IMR-90 (cell line): ENCODE data around the gene TRIM47. TPM values are rescaled to one million over a fixed set of nuclear protein-coding genes. Genes with fewer than 3 reads are reported as not detected.
A peak's percentile ranks its signal among the peaks of the same experiment; 100 is the strongest.

ENCODE experiments used
- ATAC-seq: fragments of 200-7000 bp; cut with Tn5 transposase; 2 replicates; pipeline ENCODE4 v1.9.1; 2020; ENCODE audit warnings: low read depth, mild to moderate bottlenecking, moderate library complexity
- BruUV-seq: library from RNA; stranded (reverse); fragments of 400-500 nt; replicated peaks from 2 replicates; lab custom pipeline; 2021; lab: Mats Ljungman, UMichigan
- CTCF ChIA-PET: fragments of 300-600 bp; formaldehyde crosslinking; extraction: SDS; loops from one replicate; lab custom pipeline; 2021; ENCODE audit warnings: antibody characterized with exemption; lab: Yijun Ruan, JAX
- POLR2A ChIA-PET: fragments of 300-600 bp; sonication (Branson Sonifier 250); formaldehyde crosslinking; loops from one replicate; lab custom pipeline; 2022; ENCODE audit warnings: antibody characterized with exemption; ENCODE audit not compliant: unreplicated experiment; lab: Charles Lee
- DNase-seq: peaks from one replicate; pipeline ENCODE4 v3.0.0; 2013
- H2AFZ ChIP-seq: replicated peaks from 2 replicates; pipeline ENCODE3; 2013; ENCODE audit warnings: low read length, mild to moderate bottlenecking; ENCODE audit not compliant: poor library complexity
- H2AK5ac ChIP-seq: 2 replicates; pipeline ENCODE4 v1.6.1; 2013; ENCODE audit warnings: low read depth, low read length, inconsistent platforms
- H2AK9ac ChIP-seq: replicated peaks from 2 replicates; pipeline ENCODE3; 2013; ENCODE audit warnings: mild to moderate bottlenecking, low read depth, low read length, moderate library complexity; ENCODE audit not compliant: poor library complexity
- H2BK120ac ChIP-seq: 2 replicates; pipeline ENCODE4 v1.6.1; 2013; ENCODE audit warnings: low read depth, low read length, inconsistent platforms
- H2BK15ac ChIP-seq: 3 replicates; pipeline ENCODE4 v1.6.1; 2013; ENCODE audit warnings: low read depth, low read length, inconsistent platforms
- H2BK20ac ChIP-seq: 2 replicates; pipeline ENCODE4 v1.6.1; 2013; ENCODE audit warnings: low read depth, mild to moderate bottlenecking, inconsistent platforms, low read length, moderate library complexity
- H2BK5ac ChIP-seq: 2 replicates; pipeline ENCODE4 v1.6.1; 2013; ENCODE audit warnings: mild to moderate bottlenecking, low read depth, low read length, inconsistent platforms; ENCODE audit not compliant: poor library complexity, severe bottlenecking
- H3K14ac ChIP-seq: replicated peaks from 2 replicates; pipeline ENCODE4 v1.6.1; 2013; ENCODE audit warnings: low read depth, low read length, inconsistent platforms
- H3K18ac ChIP-seq: 2 replicates; pipeline ENCODE4 v1.6.1; 2013; ENCODE audit warnings: low read depth, low read length, control low read depth
- H3K23ac ChIP-seq: 2 replicates; pipeline ENCODE4 v1.6.1; 2013; ENCODE audit warnings: low read depth, low read length, inconsistent platforms
- H3K27ac ChIP-seq: 2 replicates; pipeline ENCODE4 v1.5.1; 2013; ENCODE audit warnings: mild to moderate bottlenecking, control low read depth, low read length; ENCODE audit not compliant: insufficient read depth
- H3K27me3 ChIP-seq: 2 replicates; pipeline ENCODE4 v1.6.1; 2013; ENCODE audit warnings: low read length; ENCODE audit not compliant: control insufficient read depth, insufficient read depth
- H3K36me3 ChIP-seq: 2 replicates; pipeline ENCODE4 v1.6.1; 2013; ENCODE audit warnings: low read length, mixed read lengths; ENCODE audit not compliant: control insufficient read depth, insufficient read depth
- H3K4ac ChIP-seq: 2 replicates; pipeline ENCODE4 v1.6.1; 2013; ENCODE audit warnings: low read depth, low read length, inconsistent platforms
- H3K4me1 ChIP-seq: 2 replicates; pipeline ENCODE4 v1.6.1; 2013; ENCODE audit warnings: low read length, mixed read lengths; ENCODE audit not compliant: control insufficient read depth, insufficient read depth
- H3K4me2 ChIP-seq: 2 replicates; pipeline ENCODE4 v1.6.1; 2013; ENCODE audit warnings: low read depth, mild to moderate bottlenecking, control low read depth, low read length, moderate library complexity
- H3K4me3 ChIP-seq: 2 replicates; pipeline ENCODE4 v1.5.1; 2013; ENCODE audit warnings: low read depth, mild to moderate bottlenecking, control low read depth, low read length, moderate library complexity; ENCODE audit not compliant: insufficient read depth
- H3K56ac ChIP-seq: 2 replicates; pipeline ENCODE4 v1.6.1; 2013; ENCODE audit warnings: low read length, inconsistent platforms; ENCODE audit not compliant: insufficient read depth; ENCODE audit errors: extremely low read depth
- H3K79me1 ChIP-seq, 2 experiments: 2 replicates each; pipeline ENCODE4 v1.6.1; 2013; ENCODE audit warnings: low read length in 2 of 2, inconsistent platforms in 1 of 2, low read depth in 1 of 2
- H3K9ac ChIP-seq: 2 replicates; pipeline ENCODE4 v1.6.1; 2013; ENCODE audit warnings: low read depth, low read length, control low read depth
- H3K9me1 ChIP-seq: 2 replicates; pipeline ENCODE4 v1.6.1; 2013; ENCODE audit warnings: low read length, inconsistent platforms; ENCODE audit not compliant: insufficient read depth
- H3K9me3 ChIP-seq: 2 replicates; pipeline ENCODE4 v1.6.1; 2013; ENCODE audit warnings: low read length; ENCODE audit not compliant: control insufficient read depth, insufficient read depth
- H4K20me1 ChIP-seq: 2 replicates; pipeline ENCODE4 v1.6.1; 2013; ENCODE audit warnings: low read length, inconsistent platforms; ENCODE audit not compliant: insufficient read depth
- H4K5ac ChIP-seq: 2 replicates; pipeline ENCODE4 v1.6.1; 2013; ENCODE audit warnings: mild to moderate bottlenecking, low read depth, low read length, control low read depth
- H4K8ac ChIP-seq, 2 experiments: 2 replicates each; pipeline ENCODE4 v1.6.1; 2013; ENCODE audit warnings: low read depth in 2 of 2, low read length in 2 of 2, control low read depth in 1 of 2, inconsistent platforms in 1 of 2
- H4K91ac ChIP-seq: 2 replicates; pipeline ENCODE4 v1.6.1; 2013; ENCODE audit warnings: low read depth, low read length, inconsistent platforms; ENCODE audit not compliant: insufficient read depth
- BHLHE40 ChIP-seq: fragments of 150-350 bp; IDR thresholded peaks from 2 replicates; pipeline ENCODE4 v1.6.1; 2016; ENCODE audit warnings: mild to moderate bottlenecking, low read depth, low read length
- CHD1 ChIP-seq: IDR thresholded peaks from 2 replicates; pipeline ENCODE4 v1.6.1; 2012; ENCODE audit warnings: low read depth, low read length, improper control_type of control experiment
- CTCF ChIP-seq: conservative IDR thresholded peaks from 2 replicates; pipeline ENCODE4 v1.5.1; 2012; ENCODE audit warnings: mild to moderate bottlenecking, low read depth, low read length, improper control_type of control experiment
- ELK1 ChIP-seq: fragments of 150-350 bp; IDR thresholded peaks from 2 replicates; pipeline ENCODE4 v1.6.1; 2016; ENCODE audit warnings: low read depth, mild to moderate bottlenecking, low read length, moderate library complexity, borderline replicate concordance
- FOS ChIP-seq: fragments of 150-350 bp; IDR thresholded peaks from 2 replicates; pipeline ENCODE4 v1.6.1; 2016; ENCODE audit warnings: low read depth, low read length
- MAFK ChIP-seq: IDR thresholded peaks from 2 replicates; pipeline ENCODE4 v1.6.1; 2012; ENCODE audit warnings: low read depth, low read length, improper control_type of control experiment
- MAZ ChIP-seq: IDR thresholded peaks from 2 replicates; pipeline ENCODE4 v1.6.1; 2012; ENCODE audit warnings: low read depth, mild to moderate bottlenecking, low read length, improper control_type of control experiment, moderate library complexity, borderline replicate concordance
- MXI1 ChIP-seq: IDR thresholded peaks from 2 replicates; pipeline ENCODE4 v1.6.1; 2012; ENCODE audit warnings: low read depth, mild to moderate bottlenecking, low read length, moderate library complexity, borderline replicate concordance
- NFE2L2 ChIP-seq: fragments of 150-350 bp; IDR thresholded peaks from 2 replicates; pipeline ENCODE4 v1.6.1; 2016; ENCODE audit warnings: low read depth, mild to moderate bottlenecking, low read length
- POLR2A ChIP-seq: IDR thresholded peaks from 2 replicates; pipeline ENCODE4 v1.6.1; 2012; ENCODE audit warnings: mild to moderate bottlenecking, low read depth, low read length
- RCOR1 ChIP-seq: IDR thresholded peaks from 2 replicates; pipeline ENCODE4 v1.6.1; 2012; ENCODE audit warnings: mild to moderate bottlenecking, low read length, improper control_type of control experiment; ENCODE audit not compliant: insufficient replicate concordance
- RFX5 ChIP-seq: IDR thresholded peaks from 2 replicates; pipeline ENCODE4 v1.8.0; 2012; ENCODE audit warnings: low read depth, mild to moderate bottlenecking, low read length, moderate library complexity
- WGBS, 2 experiments: methylation state at CpG; one replicate each; pipeline versions ENCODE4 v1.1.5 to v1.1.7; 2013; ENCODE audit warnings: missing lambda C conversion rate in 2 of 2; ENCODE audit not compliant: insufficient read length in 1 of 2; ENCODE audit errors: extremely low coverage in 2 of 2; 5-methylcytosine and 5-hydroxymethylcytosine counted together
- dilution Hi-C: fragments of 300-500 bp; cut with HindIII; formaldehyde crosslinking; loops from one replicate; pipeline ENCODE4 v1.14.3; 2018; ENCODE audit warnings: low sequenced_read_pairs; ENCODE audit not compliant: unreplicated experiment
- in situ Hi-C: fragments of 300-500 bp; cut with MboI; formaldehyde crosslinking; loops from 3 replicates; pipeline ENCODE4 v1.14.3; 2019; ENCODE audit warnings: low sequenced_read_pairs, inconsistent platforms, mixed read lengths
- intact Hi-C: fragments of 100-400 bp; cut with micrococcal nuclease; formaldehyde crosslinking; loops from 2 replicates; pipeline ENCODE4 v1.10.0; 2022
- polyA plus RNA-seq, 3 experiments: library from polyadenylated mRNA; depleted of rRNA; stranded (reverse); fragments of >200 nt; gene quantifications; 2 replicates each; pipeline ENCODE4 v1.2.3, GENCODE V29; 2012; ENCODE audit warnings: low replicate concordance in 1 of 3
- total RNA-seq: library from RNA; depleted of rRNA; stranded (reverse); fragments of >200 nt; gene quantifications from 2 replicates; pipeline ENCODE4 v1.2.3, GENCODE V29; 2012

TRIM47 gene
- total and polyA plus RNA-seq, 2 of the 4 experiments (the other 2 are of a cell fraction) = 1.4 to 7.5 TPM

- Histone ChIP-seq H3K56ac (no peak overlapping the region), H4K5ac (no peak overlapping the region), H3K9ac (no peak overlapping the region), H2AK9ac (no peak overlapping the region), H2BK5ac (no peak overlapping the region), H3K4me2 (no peak overlapping the region), H2BK15ac (no peak overlapping the region), H3K9me1 (peaks cover 10% of the 10 kb centered on the region; the same call in 1 of the 2 replicates), H4K8ac (no peak overlapping the region), H3K9me3 (no peaks in the 10 kb centered on the region), H3K36me3 (peaks cover 30% of the 10 kb centered on the region), H2BK120ac (no peak overlapping the region), H3K4ac (no peak overlapping the region), H3K27me3 (no peaks in the 10 kb centered on the region), H4K91ac (no peak overlapping the region), H2BK20ac (no peak overlapping the region), H3K14ac (no peak overlapping the region), H3K27ac (no peak overlapping the region), H3K4me1 (peaks cover 7% of the 10 kb centered on the region; the same call in 1 of the 2 replicates), H3K18ac (no peak overlapping the region), H2AFZ (no peak overlapping the region), H2AK5ac (0 out of 2 replicates have a peak overlapping the region, but pooled peaks have one; percentile 43), H3K79me1 (peaks cover 11 to 41% of the 10 kb centered on the region in 2 experiments), H3K23ac (no peak overlapping the region), H3K4me3 (no peak overlapping the region), H4K20me1 (no peaks in the 10 kb centered on the region)
- BruUV-seq = no TSS peak
- CTCF ChIA-PET = no interaction called here
- intact Hi-C loops = no loop called here
- ATAC-seq (no peak), DNase-seq (no peak)
- POLR2A ChIA-PET = no interaction called here
- no CpG with 5 or more reads among the region's 8 CpGs for WGBS, 2 experiments
- dilution Hi-C loops = no loop called here
- TF ChIP-seq MAZ = no peak
- no peak for TF ChIP-seq CHD1
- TF ChIP-seq ELK1 = no peak
- TF ChIP-seq BHLHE40 = no peak
- TF ChIP-seq POLR2A = no peak
- TF ChIP-seq MAFK = no peak
- no peak for TF ChIP-seq FOS
- no peak for TF ChIP-seq CTCF
- no peak for TF ChIP-seq RFX5
- no peak for TF ChIP-seq MXI1
- no peak for TF ChIP-seq RCOR1
- TF ChIP-seq NFE2L2 = no peak
- in situ Hi-C loops = no loop called here
Observed at GRCh38 chr17:75898065-75898464, 19.7 kb upstream of the TRIM47 start.
